Mesenchymal stem cell (in vitro differentiated cells and primary cell): ENCODE results near the gene ABCG1.

Experiments
- DNase-seq: peaks from one replicate; pipeline ENCODE4 v3.0.0-alpha.2; 2013
- H2AFZ ChIP-seq: one replicate; pipeline ENCODE4 v1.6.1; 2013; ENCODE audit warnings: low read depth, mild to moderate bottlenecking, control low read depth, inconsistent platforms, low read length, moderate library complexity
- H2AK5ac ChIP-seq: 2 replicates; pipeline ENCODE4 v1.6.1; 2013; ENCODE audit warnings: low read length, moderate library complexity, mild to moderate bottlenecking, inconsistent platforms; ENCODE audit not compliant: severe bottlenecking
- H2BK120ac ChIP-seq: one replicate; pipeline ENCODE4 v1.6.1; 2013; ENCODE audit warnings: low read depth, mild to moderate bottlenecking, inconsistent platforms, low read length, moderate library complexity
- H2BK12ac ChIP-seq, 2 experiments: one replicate each; pipeline ENCODE4 v1.6.1; 2013; ENCODE audit warnings: inconsistent platforms in 2 of 2, low read length in 2 of 2, mild to moderate bottlenecking in 2 of 2, moderate library complexity in 2 of 2, control low read depth in 1 of 2
- H2BK15ac ChIP-seq: one replicate; pipeline ENCODE4 v1.6.1; 2013; ENCODE audit warnings: mild to moderate bottlenecking, low read depth, inconsistent platforms; ENCODE audit not compliant: poor library complexity, severe bottlenecking
- H2BK5ac ChIP-seq: 2 replicates; pipeline ENCODE4 v1.6.1; 2013; ENCODE audit warnings: low read depth, mild to moderate bottlenecking, low read length, control low read depth, inconsistent platforms; ENCODE audit not compliant: poor library complexity, severe bottlenecking
- H3K14ac ChIP-seq, 2 experiments: one replicate each; pipeline ENCODE4 v1.6.1; 2013; ENCODE audit warnings: inconsistent platforms in 2 of 2, low read length in 2 of 2, control low read depth in 1 of 2, mild to moderate bottlenecking in 1 of 2, moderate library complexity in 1 of 2
- H3K18ac ChIP-seq, 2 experiments: one replicate each; pipeline ENCODE4 v1.6.1; 2013; ENCODE audit warnings: inconsistent platforms in 2 of 2, low read length in 2 of 2, control low read depth in 1 of 2, low read depth in 1 of 2, mild to moderate bottlenecking in 1 of 2
- H3K23ac ChIP-seq, 2 experiments: one replicate each; pipeline ENCODE4 v1.6.1; 2013; ENCODE audit warnings: inconsistent platforms in 2 of 2, low read length in 2 of 2, mild to moderate bottlenecking in 2 of 2, moderate library complexity in 2 of 2, control low read depth in 1 of 2
- H3K27ac ChIP-seq: 2 replicates; pipeline ENCODE4 v1.5.1; 2013; ENCODE audit warnings: mild to moderate bottlenecking, moderate library complexity, low read length, control low read depth, inconsistent platforms; ENCODE audit not compliant: poor library complexity, severe bottlenecking
- H3K27me3 ChIP-seq, 2 experiments: 2 replicates each; pipeline versions ENCODE4 v1.6.1 to v1.7.0; 2013; ENCODE audit warnings: low read length in 2 of 2, mild to moderate bottlenecking in 2 of 2, moderate library complexity in 2 of 2, control low read depth in 1 of 2, inconsistent platforms in 1 of 2; ENCODE audit not compliant: control insufficient read depth in 1 of 2, insufficient read depth in 1 of 2
- H3K36me3 ChIP-seq, 2 experiments: 2 replicates each; pipeline versions ENCODE4 v1.6.1 to v1.7.0; 2013; ENCODE audit warnings: low read length in 2 of 2, control low read depth in 1 of 2, inconsistent platforms in 1 of 2, low read depth in 1 of 2, mild to moderate bottlenecking in 1 of 2; ENCODE audit not compliant: insufficient read depth in 2 of 2, control insufficient read depth in 1 of 2
- H3K4ac ChIP-seq, 2 experiments: one replicate each; pipeline ENCODE4 v1.6.1; 2013; ENCODE audit warnings: inconsistent platforms in 2 of 2, low read length in 2 of 2, mild to moderate bottlenecking in 2 of 2, moderate library complexity in 2 of 2, control low read depth in 1 of 2, low read depth in 1 of 2
- H3K4me1 ChIP-seq: 2 replicates; pipeline ENCODE4 v1.6.1; 2013; ENCODE audit warnings: low read depth, low read length, control low read depth; ENCODE audit not compliant: control insufficient read depth, insufficient read depth
- H3K4me2 ChIP-seq: 2 replicates; pipeline ENCODE4 v1.6.1; 2013; ENCODE audit warnings: low read length, mild to moderate bottlenecking, inconsistent platforms; ENCODE audit not compliant: poor library complexity, severe bottlenecking
- H3K4me3 ChIP-seq, 2 experiments: 2 replicates each; pipeline versions ENCODE4 v1.5.1 to v1.7.0; 2013; ENCODE audit warnings: low read length in 2 of 2, mild to moderate bottlenecking in 2 of 2, control low read depth in 1 of 2, low read depth in 1 of 2; ENCODE audit not compliant: insufficient read depth in 1 of 2
- H3K79me1 ChIP-seq: replicated peaks from 2 replicates; pipeline ENCODE4 v1.6.1; 2013; ENCODE audit warnings: mild to moderate bottlenecking, control low read depth, low read length, inconsistent platforms; ENCODE audit not compliant: poor library complexity, severe bottlenecking
- H3K9ac ChIP-seq: 2 replicates; pipeline ENCODE4 v1.7.0; 2013; ENCODE audit warnings: mild to moderate bottlenecking, low read length, moderate library complexity
- H3K9me3 ChIP-seq: 2 replicates; pipeline ENCODE4 v1.7.0; 2013; ENCODE audit warnings: mild to moderate bottlenecking, low read length; ENCODE audit not compliant: control insufficient read depth
- H4K8ac ChIP-seq: one replicate; pipeline ENCODE4 v1.6.1; 2013; ENCODE audit warnings: inconsistent platforms, mild to moderate bottlenecking, low read length, moderate library complexity
- H4K91ac ChIP-seq: one replicate; pipeline ENCODE4 v1.6.1; 2013; ENCODE audit warnings: mild to moderate bottlenecking, low read length, inconsistent platforms
- WGBS: methylation state at CpG from one replicate; pipeline ENCODE4 v1.1.7; 2013; ENCODE audit warnings: mixed read lengths; 5-methylcytosine and 5-hydroxymethylcytosine counted together

The ABCG1 gene

DNA sequence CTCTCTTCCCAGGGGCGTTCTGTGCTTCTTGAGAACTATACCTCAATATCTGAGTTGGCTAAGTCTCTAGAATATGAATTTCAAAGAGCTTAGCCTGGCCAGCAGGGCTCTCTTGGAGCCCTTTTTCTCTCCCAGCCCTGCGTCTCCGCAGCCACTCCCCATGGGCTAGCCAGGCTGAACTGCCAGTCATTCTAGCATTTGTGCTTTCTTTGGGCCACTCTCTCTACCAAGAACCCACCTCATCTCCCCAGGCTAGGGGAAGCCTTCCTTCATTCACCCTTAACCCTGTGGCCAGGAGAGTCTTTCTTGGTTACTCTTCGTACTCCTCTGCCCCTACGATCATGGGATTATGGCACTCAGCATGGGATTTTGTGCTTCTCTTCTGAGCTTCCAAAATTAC lies 18.2 kb downstream of the ABCG1 start:
- Histone ChIP-seq H3K27me3 (peaks cover 52 to 74% of the 10 kb centered on the region in 2 experiments), H4K91ac (no peak overlapping the region), H2BK5ac (no peak overlapping the region), H3K18ac (no peak overlapping the region), H3K4me3 (no peak overlapping the region), H2AK5ac (no peak overlapping the region), H3K9ac (no peak overlapping the region), H2BK15ac (no peak overlapping the region), H3K36me3 (no peaks in the 10 kb centered on the region), H2BK120ac (no peak overlapping the region), H3K4me2 (no peak overlapping the region), H3K27ac (no peak overlapping the region), H3K23ac (no peak overlapping the region), H3K4ac (no peak overlapping the region), H3K4me1 (peaks cover 17% of the 10 kb centered on the region), H3K9me3 (no peaks in the 10 kb centered on the region), H3K79me1 (no peaks in the 10 kb centered on the region), H4K8ac (no peak overlapping the region), H2AFZ (no peak overlapping the region), H3K14ac (no peak overlapping the region), H2BK12ac (no peak overlapping the region)
- 92% methylated on average over 5 of the region's 5 CpGs for WGBS
- no peak for DNase-seq

GRCh38 chr21:42237577-42237976 lies 18.6 kb downstream of the ABCG1 start:
- Histone ChIP-seq H3K23ac (no peak overlapping the region), H2AK5ac (no peak overlapping the region), H3K14ac (no peak overlapping the region), H3K4me3 (no peak overlapping the region), H3K9me3 (no peaks in the 10 kb centered on the region), H3K4me1 (peaks cover 20% of the 10 kb centered on the region), H4K91ac (no peak overlapping the region), H2AFZ (no peak overlapping the region), H3K4ac (no peak overlapping the region), H3K18ac (no peak overlapping the region), H3K79me1 (no peaks in the 10 kb centered on the region), H2BK5ac (no peak overlapping the region), H2BK120ac (no peak overlapping the region), H3K9ac (no peak overlapping the region), H3K27me3 (peaks cover 55 to 70% of the 10 kb centered on the region in 2 experiments), H4K8ac (no peak overlapping the region), H2BK12ac (no peak overlapping the region), H3K36me3 (no peaks in the 10 kb centered on the region), H2BK15ac (no peak overlapping the region), H3K4me2 (no peak overlapping the region), H3K27ac (no peak overlapping the region)
- no peak for DNase-seq
- 75% methylated on average over 3 of the region's 3 CpGs for WGBS

- no peak overlapping the region for H3K9ac ChIP-seq
- no peak overlapping the region for H3K27ac ChIP-seq
- H3K36me3 ChIP-seq: no peaks in the 10 kb centered on the region
- H2BK120ac ChIP-seq: no peak overlapping the region
- H2BK15ac ChIP-seq: no peak overlapping the region
- peaks cover 61 to 68% of the 10 kb centered on the region in 2 experiments for H3K27me3 ChIP-seq
- peaks cover 22% of the 10 kb centered on the region for H3K4me1 ChIP-seq
- no peak overlapping the region for H3K4ac ChIP-seq
- no peaks in the 10 kb centered on the region for H3K79me1 ChIP-seq
- H3K23ac ChIP-seq: no peak overlapping the region
- no peak overlapping the region for H2AK5ac ChIP-seq
- no peak overlapping the region for H4K91ac ChIP-seq
- no peak overlapping the region for H2BK5ac ChIP-seq
- H3K4me3 ChIP-seq: peak overlapping the region in 1 of 2 experiments; percentile 7
- WGBS: 82% methylated on average over 10 of the region's 12 CpGs
- H3K4me2 ChIP-seq: no peak overlapping the region
- H2AFZ ChIP-seq: no peak overlapping the region
- no peaks in the 10 kb centered on the region for H3K9me3 ChIP-seq
- H4K8ac ChIP-seq: no peak overlapping the region
- no peak for DNase-seq
- H3K14ac ChIP-seq: no peak overlapping the region
- no peak overlapping the region for H3K18ac ChIP-seq
- H2BK12ac ChIP-seq: no peak overlapping the region
These were observed 19.4 kb downstream of the ABCG1 start for GRCh38 chr21:42238185-42238934.

- H2BK120ac ChIP-seq: no peak overlapping the region
- no peak overlapping the region for H3K9ac ChIP-seq
These were observed 20.6 kb downstream of the ABCG1 start for GRCh38 chr21:42239556-42239955.

More at GRCh38 chr21:42239556-42239955, 20.6 kb downstream of the ABCG1 start:
- no peak overlapping the region for H2AK5ac ChIP-seq
- H3K18ac ChIP-seq: no peak overlapping the region
- peaks cover 62 to 67% of the 10 kb centered on the region in 2 experiments for H3K27me3 ChIP-seq
- no peak overlapping the region for H2BK15ac ChIP-seq
- H4K8ac ChIP-seq: no peak overlapping the region
- peaks cover 17% of the 10 kb centered on the region for H3K4me1 ChIP-seq
- no peak overlapping the region for H3K23ac ChIP-seq
- no peak overlapping the region for H3K4ac ChIP-seq
- no peak overlapping the region for H2AFZ ChIP-seq
- H3K4me2 ChIP-seq: no peak overlapping the region
- H3K27ac ChIP-seq: no peak overlapping the region
- H2BK12ac ChIP-seq: no peak overlapping the region
- no peak overlapping the region for H3K4me3 ChIP-seq
- no peak overlapping the region for H2BK5ac ChIP-seq
- H3K9me3 ChIP-seq: no peaks in the 10 kb centered on the region
- no peak for DNase-seq
- 86% methylated on average over 8 of the region's 8 CpGs for WGBS
- H3K36me3 ChIP-seq: no peaks in the 10 kb centered on the region
- no peak overlapping the region for H3K14ac ChIP-seq
- H3K79me1 ChIP-seq: no peaks in the 10 kb centered on the region
- H4K91ac ChIP-seq: no peak overlapping the region
